ENCODE data around the gene SHROOM4.

DNA sequence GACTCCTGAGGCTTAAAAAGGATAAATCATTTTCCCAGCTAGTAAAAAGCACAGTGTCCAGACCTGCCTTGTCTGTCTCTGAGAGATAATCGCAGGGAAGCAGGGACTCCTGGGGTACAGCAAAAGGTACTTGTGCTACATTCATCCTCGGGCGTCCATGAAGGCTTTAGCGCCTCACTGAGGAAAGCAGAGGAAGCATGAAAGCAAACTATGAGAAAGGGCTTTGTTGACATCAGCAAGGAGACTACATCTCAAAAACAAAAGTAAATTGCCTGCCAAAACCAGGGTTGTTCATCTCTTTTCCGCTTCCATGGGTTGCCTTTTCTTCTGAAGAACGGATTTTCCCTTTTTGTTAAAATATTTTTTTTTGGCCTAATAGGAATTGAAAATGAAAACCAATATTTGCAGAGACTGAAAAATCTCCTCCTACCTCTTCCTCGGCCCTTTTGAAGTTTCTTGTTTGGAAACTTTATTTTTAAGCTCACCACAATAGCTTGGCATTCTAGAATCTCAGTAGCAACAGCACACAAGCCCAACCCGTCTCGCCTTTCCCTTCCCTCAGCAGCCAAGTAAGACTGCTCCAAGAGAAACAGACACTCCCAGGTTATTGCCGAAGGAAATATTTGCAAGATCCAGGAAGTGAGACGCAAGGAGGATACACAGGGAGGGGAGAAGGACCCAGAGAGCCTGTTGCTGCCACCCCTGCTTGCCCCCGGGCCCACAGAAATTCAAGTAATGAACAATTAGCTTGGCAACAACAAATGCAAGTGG, 195.0 kb downstream of the SHROOM4 start:
- no peak for TF ChIP-seq ZNF239 (CRISPR knock-in tag; IDR thresholded peaks at IDR 0.05)
- TF ChIP-seq CEBPB (tag; IDR thresholded peaks at IDR 0.05) = no peak
- TF ChIP-seq POLR2A (conservative IDR thresholded peaks at IDR 0.05) = no peak
- TF ChIP-seq EP300 (IDR thresholded peaks at IDR 0.05; ENCODE audit: low read length) = no peak
- no peak for TF ChIP-seq GATAD2A (IDR thresholded peaks at IDR 0.05)
- TF ChIP-seq, protein P1, sequence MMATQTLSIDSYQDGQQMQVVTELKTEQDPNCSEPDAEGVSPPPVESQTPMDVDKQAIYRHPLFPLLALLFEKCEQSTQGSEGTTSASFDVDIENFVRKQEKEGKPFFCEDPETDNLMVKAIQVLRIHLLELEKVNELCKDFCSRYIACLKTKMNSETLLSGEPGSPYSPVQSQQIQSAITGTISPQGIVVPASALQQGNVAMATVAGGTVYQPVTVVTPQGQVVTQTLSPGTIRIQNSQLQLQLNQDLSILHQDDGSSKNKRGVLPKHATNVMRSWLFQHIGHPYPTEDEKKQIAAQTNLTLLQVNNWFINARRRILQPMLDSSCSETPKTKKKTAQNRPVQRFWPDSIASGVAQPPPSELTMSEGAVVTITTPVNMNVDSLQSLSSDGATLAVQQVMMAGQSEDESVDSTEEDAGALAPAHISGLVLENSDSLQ (IDR thresholded peaks at IDR 0.05) = no peak
- TF ChIP-seq, protein P2, sequence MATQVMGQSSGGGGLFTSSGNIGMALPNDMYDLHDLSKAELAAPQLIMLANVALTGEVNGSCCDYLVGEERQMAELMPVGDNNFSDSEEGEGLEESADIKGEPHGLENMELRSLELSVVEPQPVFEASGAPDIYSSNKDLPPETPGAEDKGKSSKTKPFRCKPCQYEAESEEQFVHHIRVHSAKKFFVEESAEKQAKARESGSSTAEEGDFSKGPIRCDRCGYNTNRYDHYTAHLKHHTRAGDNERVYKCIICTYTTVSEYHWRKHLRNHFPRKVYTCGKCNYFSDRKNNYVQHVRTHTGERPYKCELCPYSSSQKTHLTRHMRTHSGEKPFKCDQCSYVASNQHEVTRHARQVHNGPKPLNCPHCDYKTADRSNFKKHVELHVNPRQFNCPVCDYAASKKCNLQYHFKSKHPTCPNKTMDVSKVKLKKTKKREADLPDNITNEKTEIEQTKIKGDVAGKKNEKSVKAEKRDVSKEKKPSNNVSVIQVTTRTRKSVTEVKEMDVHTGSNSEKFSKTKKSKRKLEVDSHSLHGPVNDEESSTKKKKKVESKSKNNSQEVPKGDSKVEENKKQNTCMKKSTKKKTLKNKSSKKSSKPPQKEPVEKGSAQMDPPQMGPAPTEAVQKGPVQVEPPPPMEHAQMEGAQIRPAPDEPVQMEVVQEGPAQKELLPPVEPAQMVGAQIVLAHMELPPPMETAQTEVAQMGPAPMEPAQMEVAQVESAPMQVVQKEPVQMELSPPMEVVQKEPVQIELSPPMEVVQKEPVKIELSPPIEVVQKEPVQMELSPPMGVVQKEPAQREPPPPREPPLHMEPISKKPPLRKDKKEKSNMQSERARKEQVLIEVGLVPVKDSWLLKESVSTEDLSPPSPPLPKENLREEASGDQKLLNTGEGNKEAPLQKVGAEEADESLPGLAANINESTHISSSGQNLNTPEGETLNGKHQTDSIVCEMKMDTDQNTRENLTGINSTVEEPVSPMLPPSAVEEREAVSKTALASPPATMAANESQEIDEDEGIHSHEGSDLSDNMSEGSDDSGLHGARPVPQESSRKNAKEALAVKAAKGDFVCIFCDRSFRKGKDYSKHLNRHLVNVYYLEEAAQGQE (IDR thresholded peaks at IDR 0.05; ENCODE audit: borderline replicate concordance) = no peak
- TF ChIP-seq, protein P2 (CRISPR knock-in tag; IDR thresholded peaks at IDR 0.05; ENCODE audit: low read depth) = no peak

Data from K562 (cell line).